Adrenal gland (tissue), 12 donors: ENCODE data around the gene ZNF783. TPM values are rescaled to one million over a fixed set of nuclear protein-coding genes. Genes with fewer than 3 reads are reported as not detected.
"Not testable (repeated sequence)": the region's sequence is repeated elsewhere in the genome, so short reads cannot be mapped to it uniquely, and the experiment has no call there.

Experiments used
- DNase-seq, 7 donors: peaks; one replicate each; pipeline ENCODE4 v3.0.0-alpha.2; 2019 to 2020
- H3K27ac ChIP-seq, 5 donors: fragments of 200-600 bp; sonication (generic) in 4 of 5; 1 replicate in 3 of 5; 2 replicates in 2 of 5; pipeline versions ENCODE4 v1.5.1 to v1.8.0; 2016 to 2020; ENCODE audit warnings: mild to moderate bottlenecking in 1 of 5
- H3K27me3 ChIP-seq: fragments of 200-600 bp; 2 replicates; pipeline ENCODE4 v1.8.0; 2021
- H3K36me3 ChIP-seq, 2 donors: fragments of 200-600 bp; replicated peaks in 1 of 2; 1 replicate in 1 of 2; 2 replicates in 1 of 2; pipeline versions ENCODE4 v1.5.1 to v1.8.0; 2018 to 2022
- H3K4me1 ChIP-seq, 2 donors: fragments of 200-600 bp; replicated peaks in 1 of 2; 1 replicate in 1 of 2; 2 replicates in 1 of 2; pipeline versions ENCODE4 v1.5.1 to v1.8.0; 2018 to 2021
- H3K4me3 ChIP-seq, 4 donors: fragments of 200-600 bp; sonication (generic) in 3 of 4; one replicate each; pipeline ENCODE4 v1.5.1; 2016 to 2018
- H3K9me3 ChIP-seq, 3 donors: fragments of 200-600 bp; sonication (generic) in 1 of 3; replicated peaks in 1 of 3; 1 replicate in 2 of 3; 2 replicates in 1 of 3; pipeline versions ENCODE4 v1.5.1 to v1.8.0; 2016 to 2021
- CTCF ChIP-seq, 6 experiments: fragments of 450-650 bp in 4 of 6; fragments of 200-600 bp in 2 of 6; sonication (generic) in 1 of 6; IDR thresholded peaks; 1 replicate in 5 of 6; 2 replicates in 1 of 6; pipeline versions ENCODE4 v1.5.1 to v1.8.0; 2016 to 2021; ENCODE audit warnings: antibody characterized with exemption in 6 of 6, mild to moderate bottlenecking in 2 of 6, moderate library complexity in 1 of 6
- POLR2A ChIP-seq, 2 donors: fragments of 450-650 bp; IDR thresholded peaks; one replicate each; pipeline ENCODE4 v1.6.1; 2017; ENCODE audit warnings: antibody characterized with exemption in 2 of 2, mild to moderate bottlenecking in 2 of 2, moderate library complexity in 1 of 2
- WGBS, 4 donors: extraction: QIAGEN DNeasy Blood & Tissue Kit in 2 of 4; methylation state at CpG; one replicate each; pipeline versions ENCODE4 v1.1.5 to v1.1.7; 2013 to 2017; 5-methylcytosine and 5-hydroxymethylcytosine counted together
- intact Hi-C, 2 donors: fragments of 100-400 bp; cut with DNase I; formaldehyde crosslinking; loops; one replicate each; pipeline versions ENCODE4 v1.14.1 to v1.15.0; 2022 to 2023
- polyA plus RNA-seq, 3 donors: library from polyadenylated mRNA; stranded (reverse); fragments of 200-250 nt in 2 of 3; fragments of 350-450 nt in 1 of 3; fragmentation: Illumina TruSeq in 1 of 3; extraction: RNeasy Lipid Tissue Mini Kit (QIAGEN cat#74804) in 1 of 3; gene quantifications; one replicate each; pipeline ENCODE4 v1.2.3, GENCODE V29; 2013 to 2014
- total RNA-seq, 9 donors: library from RNA; depleted of rRNA in 4 of 9; stranded (reverse); fragments of >200 nt in 4 of 9; fragments of 120-200 nt in 1 of 9; fragmentation: NEBNext Ultra II Directional in 1 of 9; extraction: Animal tissue kit (Norgen Biotek cat#: 25700) in 1 of 9; gene quantifications; one replicate each; pipeline versions ENCODE4 v1.1.0 to v1.2.4, GENCODE V29; 2013 to 2023
- donor health status: healthy with polysubstance abuse.
- donor health status: Bipolar disorder and iron deficiency.
- donor health status: DM: yes; HTN: yes; CAD: no.
- donor health status: DM: no; HTN: no; CAD: no.
- donor health status: DM: no; HTN: no; CAD: no.
- donor health status: DM: yes; HTN: yes; CAD: no.

Gene ZNF783
- total and polyA plus RNA-seq, 12 donors = 3.2 to 23.6 (median 8.5) TPM

GRCh38 chr7:149267733-149268132 is 5.7 kb downstream of the ZNF783 start:
- Histone ChIP-seq H3K4me1 (peaks cover 2 to 12% of the 10 kb centered on the region in 2 donors), H3K27ac (no peak overlapping the region), H3K9me3 (no peaks in the 10 kb centered on the region), H3K36me3 (peaks cover 0 to 37% of the 10 kb centered on the region in 2 donors), H3K27me3 (no peaks in the 10 kb centered on the region), H3K4me3 (no peak overlapping the region)
- peak in 1 of 7 donors; percentile 15 for DNase-seq
- TF ChIP-seq CTCF (IDR thresholded peaks at IDR 0.05) (no peak), POLR2A (IDR thresholded peaks at IDR 0.05) (no peak)
- WGBS, 4 donors = 93 to 96% (median 94%) methylated on average over 8 of the region's 8 CpGs
- intact Hi-C loops = no loop called here

- H3K27me3 ChIP-seq, H3K27ac ChIP-seq, H3K4me1 ChIP-seq, DNase-seq, H3K9me3 ChIP-seq, intact Hi-C loops, H3K4me3 ChIP-seq: not testable (repeated sequence)
- 94 to 98% (median 98%) methylated on average over 8 of the region's 8 CpGs for WGBS, 4 donors
- H3K36me3 ChIP-seq = peaks cover 0 to 54% of the 10 kb centered on the region in 2 donors
These were observed 12.4 kb downstream of the ZNF783 start for GRCh38 chr7:149274424-149274823.

- TF ChIP-seq POLR2A (IDR thresholded peaks at IDR 0.05) (no peak), CTCF (IDR thresholded peaks at IDR 0.05) (no peak)
- Histone ChIP-seq H3K4me3 (no peak overlapping the region), H3K27me3 (no peaks in the 10 kb centered on the region), H3K27ac (no peak overlapping the region), H3K36me3 (peaks cover 0 to 41% of the 10 kb centered on the region in 2 donors), H3K9me3 (no peaks in the 10 kb centered on the region), H3K4me1 (no peaks in the 10 kb centered on the region)
- WGBS, 4 donors = 90 to 97% (median 96%) methylated on average over 8 to 9 of the region's 9 CpGs
- intact Hi-C loops = no loop called here
- DNase-seq = no peak
These were observed 15.9 kb downstream of the ZNF783 start for GRCh38 chr7:149277871-149278270.

DNA sequence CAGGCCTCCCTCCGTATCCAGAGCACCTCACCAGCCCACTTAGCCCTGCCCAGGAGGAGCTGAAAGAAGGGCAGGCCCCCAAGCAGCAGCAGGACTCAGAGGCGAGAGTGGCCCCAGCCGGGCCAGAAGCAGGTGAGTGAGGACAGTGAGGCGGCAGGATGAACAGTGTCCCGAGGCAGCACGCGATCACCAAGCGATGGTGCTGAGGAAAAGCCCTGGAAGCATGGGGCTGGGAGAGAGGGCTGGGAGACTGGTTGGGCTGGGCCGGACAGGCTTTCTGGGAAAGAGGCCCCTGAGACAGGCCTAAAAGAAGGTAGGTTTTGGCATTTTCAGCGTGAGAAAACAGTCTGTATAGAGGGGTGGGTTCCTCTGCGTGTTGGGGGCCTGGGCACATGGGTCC is 16.4 kb downstream of the ZNF783 start:
- Histone ChIP-seq H3K36me3 (peaks cover 0 to 41% of the 10 kb centered on the region in 2 donors), H3K9me3 (no peaks in the 10 kb centered on the region), H3K27me3 (no peaks in the 10 kb centered on the region), H3K27ac (no peak overlapping the region), H3K4me3 (no peak overlapping the region), H3K4me1 (no peaks in the 10 kb centered on the region)
- intact Hi-C loops = no loop called here
- DNase-seq = no peak
- TF ChIP-seq CTCF (IDR thresholded peaks at IDR 0.05) = no peak
- no peak for TF ChIP-seq POLR2A (IDR thresholded peaks at IDR 0.05)
- WGBS, 4 donors = 94 to 96% (median 94%) methylated on average over 10 to 11 of the region's 11 CpGs

GRCh38 chr7:149279111-149279743 is 17.2 kb downstream of the ZNF783 start:
- intact Hi-C loops = no loop called here

More at GRCh38 chr7:149279111-149279743, 17.2 kb downstream of the ZNF783 start:
- 91 to 97% (median 94%) methylated on average over 17 of the region's 17 CpGs for WGBS, 4 donors
- Histone ChIP-seq H3K27ac (no peak overlapping the region), H3K36me3 (peaks cover 0 to 41% of the 10 kb centered on the region in 2 donors), H3K9me3 (no peaks in the 10 kb centered on the region), H3K27me3 (no peaks in the 10 kb centered on the region), H3K4me1 (no peaks in the 10 kb centered on the region), H3K4me3 (no peak overlapping the region)
- TF ChIP-seq CTCF (IDR thresholded peaks at IDR 0.05) (no peak), POLR2A (IDR thresholded peaks at IDR 0.05) (no peak)
- no peak for DNase-seq
